HCT116 (cell line): Measurements from ENCODE around the gene DPYD. TPM values are rescaled to one million over a fixed set of nuclear protein-coding genes. Genes with fewer than 3 reads are reported as not detected.

Experiments used
- ATAC-seq: fragments of 200-7000 bp; cut with Tn5 transposase; 2 replicates; pipeline ENCODE4 v1.9.1; 2020; ENCODE audit warnings: mild to moderate bottlenecking, moderate library complexity
- BruUV-seq: library from RNA; stranded (reverse); fragments of 400-500 nt; replicated peaks from 2 replicates; lab custom pipeline; 2021; lab: Mats Ljungman, UMichigan
- CTCF ChIA-PET: fragments of 300-600 bp; sonication (Branson Sonifier 250); formaldehyde crosslinking; loops from one replicate; lab custom pipeline; 2021; ENCODE audit warnings: antibody characterized with exemption; lab: Charles Lee
- POLR2A ChIA-PET: fragments of 300-600, 350-600 bp; sonication (Branson Sonifier 250); formaldehyde crosslinking; loops from one replicate; lab custom pipeline; 2021; ENCODE audit warnings: antibody characterized with exemption; lab: Charles Lee
- RAD21 ChIA-PET, 2 experiments: fragments of 300-600 bp; sonication (Branson Sonifier 250); formaldehyde crosslinking; loops; one replicate each; lab custom pipeline; 2023; ENCODE audit warnings: low total read pairs in 2 of 2; ENCODE audit not compliant: uncharacterized antibody in 2 of 2, unreplicated experiment in 2 of 2, low non-redundant PET in 1 of 2; lab: Charles Lee
- DNase-seq: peaks from one replicate; pipeline ENCODE4 v3.0.0-alpha.2; 2010; ENCODE audit warnings: low read depth, low spot score
- H2AFZ ChIP-seq: fragments of 200-600 bp; shearing (Covaris generic), sonication (generic); 2 replicates; pipeline ENCODE4 v1.6.1; 2017; ENCODE audit warnings: low read depth, mixed run types, mixed read lengths, antibody characterized with exemption, low read length; ENCODE audit not compliant: poor library complexity, severe bottlenecking
- H3K27ac ChIP-seq: 2 replicates; pipeline ENCODE4 v1.5.1; 2012; ENCODE audit warnings: low read depth, low read length
- H3K27me3 ChIP-seq: fragments of 200-600 bp; sonication (generic); 2 replicates; pipeline ENCODE4 v1.6.1; 2016; ENCODE audit warnings: mixed run types, low read length, mixed read lengths; ENCODE audit not compliant: insufficient read depth
- H3K36me3 ChIP-seq, 2 experiments: fragments of 200-500 bp in 1 of 2; fragments of 200-600 bp in 1 of 2; sonication (Bioruptor generic) in 1 of 2; sonication (generic) in 1 of 2; 2 replicates each; pipeline versions ENCODE4 v1.5.1 to v1.6.1; 2014 to 2016; ENCODE audit warnings: low read length in 2 of 2, inconsistent platforms in 1 of 2, mixed read lengths in 1 of 2, mixed run types in 1 of 2; ENCODE audit not compliant: insufficient read depth in 2 of 2, control insufficient read depth in 1 of 2
- H3K4me1 ChIP-seq, 2 experiments: fragments of 200-600 bp in 1 of 2; sonication (generic) in 1 of 2; 2 replicates each; pipeline versions ENCODE4 v1.5.1 to v1.6.1; 2012 to 2017; ENCODE audit warnings: low read length in 2 of 2, inconsistent platforms in 1 of 2, mild to moderate bottlenecking in 1 of 2, mixed read lengths in 1 of 2, mixed run types in 1 of 2, moderate library complexity in 1 of 2; ENCODE audit not compliant: insufficient read depth in 2 of 2, control insufficient read depth in 1 of 2
- H3K4me2 ChIP-seq: fragments of 200-600 bp; sonication (generic); 2 replicates; pipeline ENCODE4 v1.6.1; 2017; ENCODE audit warnings: mixed run types, low read length, mixed read lengths
- H3K4me3 ChIP-seq, 2 experiments: fragments of 200-600 bp in 1 of 2; sonication (generic) in 1 of 2; replicated peaks in 1 of 2; 2 replicates each; pipeline ENCODE4 v1.5.1; 2011 to 2016; ENCODE audit warnings: low read length in 2 of 2, control low read depth in 1 of 2, low read depth in 1 of 2, mild to moderate bottlenecking in 1 of 2, mixed read lengths in 1 of 2, mixed run types in 1 of 2
- H3K79me2 ChIP-seq: fragments of 200-600 bp; sonication (generic); 2 replicates; pipeline ENCODE4 v1.6.1; 2017; ENCODE audit warnings: mild to moderate bottlenecking, mixed run types, low read length, moderate library complexity, mixed read lengths; ENCODE audit not compliant: insufficient read depth
- H3K9ac ChIP-seq: fragments of 200-600 bp; sonication (generic); 2 replicates; pipeline ENCODE4 v1.6.1; 2016; ENCODE audit warnings: low read length, mixed read lengths
- H3K9me2 ChIP-seq: fragments of 200-600 bp; sonication (generic), shearing (Covaris generic); 2 replicates; pipeline ENCODE4 v1.6.1; 2017; ENCODE audit warnings: mixed run types, mild to moderate bottlenecking, moderate library complexity; ENCODE audit not compliant: insufficient read depth
- H3K9me3 ChIP-seq, 2 experiments: fragments of 200-500 bp in 1 of 2; fragments of 200-600 bp in 1 of 2; sonication (Bioruptor generic) in 1 of 2; sonication (generic) in 1 of 2; 2 replicates each; pipeline ENCODE4 v1.6.1; 2014 to 2017; ENCODE audit warnings: low read length in 2 of 2, mixed read lengths in 2 of 2, inconsistent platforms in 1 of 2, low read depth in 1 of 2, mild to moderate bottlenecking in 1 of 2, mixed run types in 1 of 2, moderate library complexity in 1 of 2; ENCODE audit not compliant: control insufficient read depth in 1 of 2, insufficient read depth in 1 of 2
- H4K20me1 ChIP-seq: fragments of 200-600 bp; sonication (generic), shearing (Covaris generic); 2 replicates; pipeline ENCODE4 v1.6.1; 2017; ENCODE audit warnings: mixed run types, mild to moderate bottlenecking, moderate library complexity; ENCODE audit not compliant: insufficient read depth
- CTCF ChIP-seq, 3 experiments: fragments of 200-600 bp in 1 of 3; sonication (generic) in 1 of 3; IDR thresholded peaks in 2 of 3; conservative IDR thresholded peaks in 1 of 3; 2 replicates each; pipeline ENCODE4 v1.5.1; 2012 to 2017; ENCODE audit warnings: low read depth in 2 of 3, low read length in 2 of 3, antibody characterized with exemption in 1 of 3, borderline replicate concordance in 1 of 3, control low read depth in 1 of 3, mild to moderate bottlenecking in 1 of 3, mixed read lengths in 1 of 3, mixed run types in 1 of 3, moderate library complexity in 1 of 3; ENCODE audit not compliant: insufficient read depth in 1 of 3
- EGR1 ChIP-seq: IDR thresholded peaks from 2 replicates; pipeline ENCODE4 v1.6.1; 2012; ENCODE audit warnings: low read depth
- EZH2phosphoT487 ChIP-seq: fragments of 200-600 bp; IDR thresholded peaks from 2 replicates; pipeline ENCODE4 v1.6.1; 2018; ENCODE audit warnings: antibody characterized with exemption, borderline replicate concordance
- POLR2AphosphoS5 ChIP-seq: IDR thresholded peaks from 2 replicates; pipeline ENCODE4 v1.6.1; 2011; ENCODE audit warnings: mild to moderate bottlenecking, low read depth, low read length, moderate library complexity
- SP1 ChIP-seq: IDR thresholded peaks from 2 replicates; pipeline ENCODE4 v1.6.1; 2012; ENCODE audit warnings: low read depth
- SRF ChIP-seq: IDR thresholded peaks from 2 replicates; pipeline ENCODE4 v1.6.1; 2012; ENCODE audit warnings: low read depth
- TCF7L2 ChIP-seq: IDR thresholded peaks from 2 replicates; pipeline ENCODE4 v1.7.0; 2011; ENCODE audit warnings: borderline replicate concordance, inconsistent platforms; ENCODE audit not compliant: insufficient read depth, insufficient read length; ENCODE audit errors: extremely low read depth
- ZBTB33 ChIP-seq: IDR thresholded peaks from 2 replicates; pipeline ENCODE4 v1.6.1; 2011; ENCODE audit warnings: mild to moderate bottlenecking, low read length, moderate library complexity; ENCODE audit not compliant: insufficient replicate concordance; ENCODE audit errors: extremely low read depth
- ZFX ChIP-seq: fragments of 450-650 bp; IDR thresholded peaks from 2 replicates; pipeline ENCODE4 v1.6.1; 2017
- ZNF274 ChIP-seq: fragments of 200-500 bp; sonication (Bioruptor generic); IDR thresholded peaks from 2 replicates; pipeline ENCODE4 v1.6.1; 2014; ENCODE audit warnings: mild to moderate bottlenecking, low read depth, low read length, inconsistent platforms
- intact Hi-C: fragments of 100-400 bp; cut with micrococcal nuclease; formaldehyde crosslinking; loops from 2 replicates; pipeline ENCODE4 v1.10.0; 2022
- total RNA-seq: library from RNA; stranded (reverse); gene quantifications from one replicate; pipeline ENCODE4 v1.2.1, GENCODE V29; 2021; ENCODE audit not compliant: unreplicated experiment
- TF ChIP-seq, protein P1 (sequence below): IDR thresholded peaks from 2 replicates; pipeline ENCODE4 v1.6.1; 2012

DPYD gene
- total RNA-seq, 1 experiment from 2014 or later = 1.7 TPM

DNA sequence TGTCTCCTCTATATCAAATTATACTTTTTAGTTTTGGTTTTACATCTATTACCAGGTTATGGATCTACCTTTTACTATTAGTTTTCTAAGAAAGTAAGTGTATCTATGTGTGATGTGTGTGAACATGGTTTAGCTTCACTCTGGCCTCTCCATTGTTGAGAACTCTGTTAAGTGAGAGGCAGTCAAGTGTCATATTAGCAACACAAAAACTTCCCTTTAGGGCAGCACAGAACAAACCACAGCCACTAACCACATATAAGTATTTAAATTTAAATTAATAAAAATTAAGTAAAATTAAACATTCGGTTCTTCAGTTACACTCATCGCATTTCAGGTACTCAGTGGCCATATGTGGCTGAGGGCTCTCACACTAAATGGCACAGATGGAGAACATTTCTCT, 96.6 kb downstream of the DPYD start:
- no peak for ATAC-seq
- intact Hi-C loops = loop anchor here (5.0 kb wide), 2 partner anchors 228 to 582 kb away; no protein-coding TSS in a partner anchor
- Histone ChIP-seq H3K27me3 (no peaks in the 10 kb centered on the region), H3K9me3 (no peaks in the 10 kb centered on the region), H2AFZ (no peak overlapping the region), H3K4me3 (no peak overlapping the region), H3K4me1 (no peaks in the 10 kb centered on the region), H3K9me2 (no peaks in the 10 kb centered on the region; the same call in 1 of the 2 replicates), H3K79me2 (no peaks in the 10 kb centered on the region), H3K4me2 (no peak overlapping the region), H3K36me3 (no peaks in the 10 kb centered on the region), H3K27ac (no peak overlapping the region), H4K20me1 (no peaks in the 10 kb centered on the region), H3K9ac (no peak overlapping the region)
- BruUV-seq = no TSS peak
- RAD21 ChIA-PET = no interaction called here
- POLR2A ChIA-PET = no interaction called here
- CTCF ChIA-PET = interaction anchor here (1.3 to 1.5 kb wide), 2 partner anchors 580 to 644 kb away, joined by 3 to 4 read pairs; no protein-coding TSS in a partner anchor
- no peak for TF ChIP-seq ZFX
- TF ChIP-seq TCF7L2 = no peak
- TF ChIP-seq ZBTB33 = no peak
- no peak for TF ChIP-seq CTCF (IDR thresholded peaks at IDR 0.05 in 2 of 3, conservative IDR thresholded peaks at IDR 0.05 in 1 of 3; ENCODE audit: borderline replicate concordance in 1 of 3, insufficient read depth in 1 of 3, low read depth in 2 of 3, low read length in 2 of 3)
- TF ChIP-seq, protein P1, sequence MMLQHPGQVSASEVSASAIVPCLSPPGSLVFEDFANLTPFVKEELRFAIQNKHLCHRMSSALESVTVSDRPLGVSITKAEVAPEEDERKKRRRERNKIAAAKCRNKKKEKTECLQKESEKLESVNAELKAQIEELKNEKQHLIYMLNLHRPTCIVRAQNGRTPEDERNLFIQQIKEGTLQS = no peak
- no peak for TF ChIP-seq ZNF274
- TF ChIP-seq SRF = no peak
- no peak for TF ChIP-seq EGR1
- TF ChIP-seq SP1 = no peak
- TF ChIP-seq EZH2phosphoT487 = no peak
- no peak for TF ChIP-seq POLR2AphosphoS5
- DNase-seq = no peak
